HEK293 (cell line): ENCODE results near the gene ZNF710.

Source experiments
- CTCF ChIA-PET: fragments of 350-600 bp; formaldehyde crosslinking; extraction: SDS; loops from one replicate; lab custom pipeline; 2021; ENCODE audit warnings: antibody characterized with exemption; lab: Yijun Ruan, JAX
- POLR2A ChIA-PET: fragments of 300-600 bp; formaldehyde crosslinking; extraction: SDS; loops from one replicate; lab custom pipeline; 2020; ENCODE audit warnings: antibody characterized with exemption, inconsistent platforms; lab: Yijun Ruan, JAX
- H3K27ac ChIP-seq: fragments of 200-500 bp; sonication (Bioruptor generic); 2 replicates; pipeline ENCODE4 v1.5.1; 2014; ENCODE audit warnings: low read depth, low read length, control low read depth, inconsistent platforms; ENCODE audit errors: extremely low read depth
- H3K36me3 ChIP-seq, 2 experiments: fragments of 200-500 bp in 1 of 2; sonication (Bioruptor generic) in 1 of 2; 1 replicate in 1 of 2; 2 replicates in 1 of 2; pipeline ENCODE4 v1.5.1; 2014 to 2017; ENCODE audit warnings: inconsistent platforms in 2 of 2, low read length in 2 of 2; ENCODE audit not compliant: control insufficient read depth in 2 of 2, insufficient read depth in 1 of 2
- H3K4me1 ChIP-seq: fragments of 200-500 bp; sonication (Bioruptor generic); 2 replicates; pipeline ENCODE4 v1.5.1; 2014; ENCODE audit warnings: mild to moderate bottlenecking, low read length, inconsistent platforms; ENCODE audit not compliant: control insufficient read depth, insufficient read depth
- H3K4me3 ChIP-seq: 2 replicates; pipeline ENCODE4 v1.5.1; 2011; ENCODE audit warnings: low read depth, mild to moderate bottlenecking, control low read depth, low read length, moderate library complexity
- H3K9me3 ChIP-seq: fragments of 200-500 bp; sonication (Bioruptor generic); 2 replicates; pipeline ENCODE4 v1.5.1; 2014; ENCODE audit warnings: low read depth, low read length, inconsistent platforms; ENCODE audit not compliant: control insufficient read depth, insufficient read depth
- BCL11A ChIP-seq: fragments of 450-650 bp; formaldehyde crosslinking; IDR thresholded peaks from 2 replicates; pipeline ENCODE4 v1.5.1; 2016; ENCODE audit warnings: low read depth, missing biosample characterization, missing genetic modification characterization
- MEIS1 ChIP-seq: sonication (generic); formaldehyde crosslinking; IDR thresholded peaks from 2 replicates; pipeline ENCODE4 v1.8.1; 2022; ENCODE audit warnings: missing genetic modification reagents, mild to moderate bottlenecking, borderline replicate concordance
- REST ChIP-seq: fragments of 450-650 bp; formaldehyde crosslinking; IDR thresholded peaks from 2 replicates; pipeline ENCODE4 v1.5.1; 2016; ENCODE audit warnings: missing biosample characterization, missing genetic modification characterization
- ZBTB1 ChIP-seq: fragments of 450-650 bp; formaldehyde crosslinking; IDR thresholded peaks from 2 replicates; pipeline ENCODE4 v1.5.1; 2016; ENCODE audit warnings: missing biosample characterization, missing genetic modification characterization
- ZBTB17 ChIP-seq: fragments of 450-650 bp; formaldehyde crosslinking; IDR thresholded peaks from 2 replicates; pipeline ENCODE4 v1.5.1; 2016; ENCODE audit warnings: missing biosample characterization, missing genetic modification characterization
- ZNF121 ChIP-seq: fragments of 450-650 bp; formaldehyde crosslinking; IDR thresholded peaks from 2 replicates; pipeline ENCODE4 v1.5.1; 2016; ENCODE audit warnings: missing biosample characterization, missing genetic modification characterization
- ZNF202 ChIP-seq: fragments of 450-650 bp; formaldehyde crosslinking; IDR thresholded peaks from 2 replicates; pipeline ENCODE4 v1.5.1; 2016; ENCODE audit warnings: missing biosample characterization, missing genetic modification characterization, borderline replicate concordance
- ZNF223 ChIP-seq: fragments of 450-650 bp; formaldehyde crosslinking; IDR thresholded peaks from 2 replicates; pipeline ENCODE4 v1.5.1; 2016; ENCODE audit warnings: missing biosample characterization, missing genetic modification characterization
- ZNF48 ChIP-seq: fragments of 450-650 bp; formaldehyde crosslinking; IDR thresholded peaks from 2 replicates; pipeline ENCODE4 v1.5.1; 2016; ENCODE audit warnings: missing biosample characterization, missing genetic modification characterization
- ZNF521 ChIP-seq: fragments of 450-650 bp; formaldehyde crosslinking; IDR thresholded peaks from 2 replicates; pipeline ENCODE4 v1.5.1; 2017; ENCODE audit warnings: missing biosample characterization, mild to moderate bottlenecking, missing genetic modification characterization
- ZNF610 ChIP-seq: fragments of 450-650 bp; formaldehyde crosslinking; IDR thresholded peaks from 2 replicates; pipeline ENCODE4 v1.5.1; 2016; ENCODE audit warnings: missing biosample characterization, missing genetic modification characterization, borderline replicate concordance
- ZNF664 ChIP-seq: fragments of 450-650 bp; formaldehyde crosslinking; IDR thresholded peaks from 2 replicates; pipeline ENCODE4 v1.5.1; 2016; ENCODE audit warnings: missing biosample characterization, missing genetic modification characterization
- ZSCAN30 ChIP-seq: fragments of 450-650 bp; IDR thresholded peaks from 2 replicates; pipeline ENCODE4 v1.5.1; 2018; ENCODE audit warnings: missing biosample characterization, mild to moderate bottlenecking, missing genetic modification characterization, moderate library complexity
- TF ChIP-seq, protein P1 (sequence below): fragments of 450-650 bp; formaldehyde crosslinking; IDR thresholded peaks from 2 replicates; pipeline ENCODE4 v1.5.1; 2016; ENCODE audit warnings: missing biosample characterization, missing genetic modification characterization, borderline replicate concordance
- TF ChIP-seq, protein P2 (sequence below): fragments of 450-650 bp; formaldehyde crosslinking; conservative IDR thresholded peaks from 2 replicates; pipeline ENCODE4 v1.5.1; 2016; ENCODE audit warnings: low read depth, missing biosample characterization, missing genetic modification characterization

ZNF710 gene

DNA sequence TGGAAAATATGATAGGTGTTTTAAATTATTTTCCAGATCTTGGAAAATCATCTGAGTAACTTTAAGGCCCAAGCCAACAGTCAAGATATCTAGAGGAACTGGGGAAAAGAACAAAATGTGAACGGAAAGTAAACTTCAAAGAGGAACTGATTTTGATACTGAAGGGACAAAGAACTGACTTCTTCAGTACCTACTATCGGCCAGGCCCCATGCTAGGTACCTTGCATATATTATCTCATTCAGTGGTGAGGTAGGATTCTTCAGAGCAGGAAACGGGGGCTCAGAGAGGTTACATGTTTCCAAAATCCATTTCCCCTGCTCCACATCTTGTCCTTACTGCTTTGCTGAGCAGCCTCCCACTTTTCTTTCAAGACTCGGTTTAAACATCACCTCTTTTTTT is 9.8 kb upstream of the ZNF710 start:
- POLR2A ChIA-PET, result no interaction called here
- Histone ChIP-seq H3K9me3 (no peaks in the 10 kb centered on the region), H3K27ac (no peak overlapping the region), H3K36me3 (no peaks in the 10 kb centered on the region), H3K4me3 (no peak overlapping the region), H3K4me1 (no peaks in the 10 kb centered on the region)
- CTCF ChIA-PET, result no interaction called here
- TF ChIP-seq ZNF610 (tag by site-specific recombination) (no peak), ZNF664 (no peak), ZNF223 (tag by site-specific recombination) (no peak), ZNF521 (tag by site-specific recombination) (no peak), MEIS1 (CRISPR knock-in tag) (no peak), BCL11A (tag by site-specific recombination) (no peak), ZSCAN30 (tag by site-specific recombination) (no peak), ZNF202 (no peak), REST (tag by site-specific recombination) (no peak), ZNF48 (tag by site-specific recombination) (no peak), ZNF121 (tag by site-specific recombination) (no peak), ZBTB1 (tag by site-specific recombination) (no peak), ZBTB17 (tag by site-specific recombination) (no peak)
- TF ChIP-seq, protein P1, sequence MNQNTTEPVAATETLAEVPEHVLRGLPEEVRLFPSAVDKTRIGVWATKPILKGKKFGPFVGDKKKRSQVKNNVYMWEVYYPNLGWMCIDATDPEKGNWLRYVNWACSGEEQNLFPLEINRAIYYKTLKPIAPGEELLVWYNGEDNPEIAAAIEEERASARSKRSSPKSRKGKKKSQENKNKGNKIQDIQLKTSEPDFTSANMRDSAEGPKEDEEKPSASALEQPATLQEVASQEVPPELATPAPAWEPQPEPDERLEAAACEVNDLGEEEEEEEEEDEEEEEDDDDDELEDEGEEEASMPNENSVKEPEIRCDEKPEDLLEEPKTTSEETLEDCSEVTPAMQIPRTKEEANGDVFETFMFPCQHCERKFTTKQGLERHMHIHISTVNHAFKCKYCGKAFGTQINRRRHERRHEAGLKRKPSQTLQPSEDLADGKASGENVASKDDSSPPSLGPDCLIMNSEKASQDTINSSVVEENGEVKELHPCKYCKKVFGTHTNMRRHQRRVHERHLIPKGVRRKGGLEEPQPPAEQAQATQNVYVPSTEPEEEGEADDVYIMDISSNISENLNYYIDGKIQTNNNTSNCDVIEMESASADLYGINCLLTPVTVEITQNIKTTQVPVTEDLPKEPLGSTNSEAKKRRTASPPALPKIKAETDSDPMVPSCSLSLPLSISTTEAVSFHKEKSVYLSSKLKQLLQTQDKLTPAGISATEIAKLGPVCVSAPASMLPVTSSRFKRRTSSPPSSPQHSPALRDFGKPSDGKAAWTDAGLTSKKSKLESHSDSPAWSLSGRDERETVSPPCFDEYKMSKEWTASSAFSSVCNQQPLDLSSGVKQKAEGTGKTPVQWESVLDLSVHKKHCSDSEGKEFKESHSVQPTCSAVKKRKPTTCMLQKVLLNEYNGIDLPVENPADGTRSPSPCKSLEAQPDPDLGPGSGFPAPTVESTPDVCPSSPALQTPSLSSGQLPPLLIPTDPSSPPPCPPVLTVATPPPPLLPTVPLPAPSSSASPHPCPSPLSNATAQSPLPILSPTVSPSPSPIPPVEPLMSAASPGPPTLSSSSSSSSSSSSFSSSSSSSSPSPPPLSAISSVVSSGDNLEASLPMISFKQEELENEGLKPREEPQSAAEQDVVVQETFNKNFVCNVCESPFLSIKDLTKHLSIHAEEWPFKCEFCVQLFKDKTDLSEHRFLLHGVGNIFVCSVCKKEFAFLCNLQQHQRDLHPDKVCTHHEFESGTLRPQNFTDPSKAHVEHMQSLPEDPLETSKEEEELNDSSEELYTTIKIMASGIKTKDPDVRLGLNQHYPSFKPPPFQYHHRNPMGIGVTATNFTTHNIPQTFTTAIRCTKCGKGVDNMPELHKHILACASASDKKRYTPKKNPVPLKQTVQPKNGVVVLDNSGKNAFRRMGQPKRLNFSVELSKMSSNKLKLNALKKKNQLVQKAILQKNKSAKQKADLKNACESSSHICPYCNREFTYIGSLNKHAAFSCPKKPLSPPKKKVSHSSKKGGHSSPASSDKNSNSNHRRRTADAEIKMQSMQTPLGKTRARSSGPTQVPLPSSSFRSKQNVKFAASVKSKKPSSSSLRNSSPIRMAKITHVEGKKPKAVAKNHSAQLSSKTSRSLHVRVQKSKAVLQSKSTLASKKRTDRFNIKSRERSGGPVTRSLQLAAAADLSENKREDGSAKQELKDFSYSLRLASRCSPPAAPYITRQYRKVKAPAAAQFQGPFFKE (tag by site-specific recombination), result no peak
- TF ChIP-seq, protein P2, sequence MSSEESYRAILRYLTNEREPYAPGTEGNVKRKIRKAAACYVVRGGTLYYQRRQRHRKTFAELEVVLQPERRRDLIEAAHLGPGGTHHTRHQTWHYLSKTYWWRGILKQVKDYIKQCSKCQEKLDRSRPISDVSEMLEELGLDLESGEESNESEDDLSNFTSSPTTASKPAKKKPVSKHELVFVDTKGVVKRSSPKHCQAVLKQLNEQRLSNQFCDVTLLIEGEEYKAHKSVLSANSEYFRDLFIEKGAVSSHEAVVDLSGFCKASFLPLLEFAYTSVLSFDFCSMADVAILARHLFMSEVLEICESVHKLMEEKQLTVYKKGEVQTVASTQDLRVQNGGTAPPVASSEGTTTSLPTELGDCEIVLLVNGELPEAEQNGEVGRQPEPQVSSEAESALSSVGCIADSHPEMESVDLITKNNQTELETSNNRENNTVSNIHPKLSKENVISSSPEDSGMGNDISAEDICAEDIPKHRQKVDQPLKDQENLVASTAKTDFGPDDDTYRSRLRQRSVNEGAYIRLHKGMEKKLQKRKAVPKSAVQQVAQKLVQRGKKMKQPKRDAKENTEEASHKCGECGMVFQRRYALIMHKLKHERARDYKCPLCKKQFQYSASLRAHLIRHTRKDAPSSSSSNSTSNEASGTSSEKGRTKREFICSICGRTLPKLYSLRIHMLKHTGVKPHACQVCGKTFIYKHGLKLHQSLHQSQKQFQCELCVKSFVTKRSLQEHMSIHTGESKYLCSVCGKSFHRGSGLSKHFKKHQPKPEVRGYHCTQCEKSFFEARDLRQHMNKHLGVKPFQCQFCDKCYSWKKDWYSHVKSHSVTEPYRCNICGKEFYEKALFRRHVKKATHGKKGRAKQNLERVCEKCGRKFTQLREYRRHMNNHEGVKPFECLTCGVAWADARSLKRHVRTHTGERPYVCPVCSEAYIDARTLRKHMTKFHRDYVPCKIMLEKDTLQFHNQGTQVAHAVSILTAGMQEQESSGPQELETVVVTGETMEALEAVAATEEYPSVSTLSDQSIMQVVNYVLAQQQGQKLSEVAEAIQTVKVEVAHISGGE (tag by site-specific recombination), result no peak
